NK-92 (cell line): Measurements from ENCODE around the gene BCAR3.

Experiments used
- DNase-seq: peaks from one replicate; lab custom pipeline; 2025; ENCODE audit not compliant: unreplicated experiment; lab: John Stamatoyannopoulos, UW

BCAR3 gene

GRCh38 chr1:93617670-93618499 is 63.8 kb downstream of the BCAR3 start:
- DNase-seq, result no peak

GRCh38 chr1:93616996-93617669 is 64.5 kb downstream of the BCAR3 start:
- DNase-seq, result no peak

DNA sequence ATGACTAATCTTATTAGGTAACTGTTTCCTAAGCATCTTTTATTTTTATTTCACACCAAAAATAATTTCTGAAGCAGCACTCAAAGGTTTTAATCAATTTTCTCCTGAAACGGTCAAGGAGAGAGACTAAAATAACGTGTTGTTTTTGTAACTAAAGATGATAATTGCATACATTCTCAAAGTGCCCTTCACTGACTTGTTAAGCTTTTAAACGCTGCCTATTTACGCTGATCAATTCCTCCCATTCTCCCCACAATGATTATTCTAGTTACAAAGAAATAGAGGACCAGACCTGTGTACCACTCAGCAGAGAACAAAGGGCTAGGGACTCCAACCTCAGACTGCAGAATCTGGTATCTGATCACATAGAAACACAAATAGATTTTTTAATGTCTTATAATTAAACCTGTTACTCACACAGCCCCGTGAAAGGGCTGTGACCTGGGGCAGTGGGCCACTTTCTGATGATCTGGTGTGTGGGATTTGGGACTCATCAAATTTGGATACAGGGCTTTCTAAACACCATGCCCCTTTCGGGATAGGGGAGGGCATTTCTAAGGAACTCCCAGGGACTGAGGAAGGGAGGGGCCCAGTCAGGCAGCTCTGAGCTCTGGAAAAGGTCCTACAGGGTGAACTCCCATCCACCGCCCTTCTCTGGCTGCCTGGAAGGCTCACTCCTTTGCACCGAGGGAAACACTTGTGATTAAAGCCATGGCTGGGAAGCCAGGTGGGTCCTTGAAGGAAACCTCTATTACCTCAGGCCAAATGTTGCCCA is 65.2 kb downstream of the BCAR3 start:
- DNase-seq, result no peak

DNA sequence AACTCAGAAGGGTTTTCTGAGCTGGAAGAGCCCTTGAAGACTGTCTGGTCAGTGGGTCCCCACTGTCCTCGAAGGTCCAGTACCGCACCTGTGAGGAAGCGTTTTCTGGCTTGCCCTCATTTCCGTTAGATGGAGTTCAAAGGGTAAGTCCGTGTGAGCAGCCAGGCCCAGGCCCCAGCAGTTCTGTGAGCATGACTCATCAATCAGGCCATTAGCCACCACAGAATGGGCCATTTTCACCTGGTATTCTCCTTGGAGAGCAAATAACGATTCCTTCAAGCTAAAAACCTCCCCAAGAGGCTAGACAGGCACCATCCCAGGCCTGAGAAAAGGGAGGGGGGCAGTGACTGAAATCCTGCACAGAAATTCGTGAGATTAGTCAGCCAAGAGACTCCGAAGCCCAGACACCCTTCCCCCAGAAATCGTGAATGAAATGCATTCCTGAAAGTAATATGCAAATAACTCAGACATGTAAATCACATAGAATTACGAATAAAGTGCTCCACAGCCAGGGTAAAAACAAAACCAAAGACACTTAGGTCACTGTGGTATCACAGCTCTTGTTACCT is 66.0 kb downstream of the BCAR3 start:
- no peak for DNase-seq

- DNase-seq, result no peak
Observed at GRCh38 chr1:93614986-93615581, 66.6 kb downstream of the BCAR3 start.

GRCh38 chr1:93614541-93614940 is 67.1 kb downstream of the BCAR3 start:
- DNase-seq, result no peak

- no peak for DNase-seq
Observed at GRCh38 chr1:93613898-93614297, 67.7 kb downstream of the BCAR3 start.

DNA sequence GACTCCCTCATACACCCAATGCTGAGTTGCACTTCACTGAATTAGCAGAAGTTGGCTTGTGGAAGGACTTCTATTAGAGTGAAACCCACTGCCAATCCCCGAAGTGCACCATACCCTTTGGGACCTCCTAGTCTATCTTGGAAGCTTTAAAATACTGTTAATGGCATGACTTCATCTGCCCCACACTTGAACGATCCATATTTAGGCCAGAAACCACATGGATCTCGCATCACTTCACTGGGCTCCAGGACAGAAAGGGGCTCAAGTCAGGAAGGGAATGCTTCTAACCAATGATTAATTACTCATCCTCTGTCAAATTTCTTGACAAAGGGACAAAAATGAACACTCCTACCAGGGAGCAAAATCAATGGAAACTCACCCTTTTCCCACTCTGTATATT is 69.1 kb downstream of the BCAR3 start:
- DNase-seq, result no peak

GRCh38 chr1:93611668-93612067 is 70.0 kb downstream of the BCAR3 start:
- DNase-seq, result no peak

GRCh38 chr1:93609536-93609935 is 72.1 kb downstream of the BCAR3 start:
- no peak for DNase-seq

DNA sequence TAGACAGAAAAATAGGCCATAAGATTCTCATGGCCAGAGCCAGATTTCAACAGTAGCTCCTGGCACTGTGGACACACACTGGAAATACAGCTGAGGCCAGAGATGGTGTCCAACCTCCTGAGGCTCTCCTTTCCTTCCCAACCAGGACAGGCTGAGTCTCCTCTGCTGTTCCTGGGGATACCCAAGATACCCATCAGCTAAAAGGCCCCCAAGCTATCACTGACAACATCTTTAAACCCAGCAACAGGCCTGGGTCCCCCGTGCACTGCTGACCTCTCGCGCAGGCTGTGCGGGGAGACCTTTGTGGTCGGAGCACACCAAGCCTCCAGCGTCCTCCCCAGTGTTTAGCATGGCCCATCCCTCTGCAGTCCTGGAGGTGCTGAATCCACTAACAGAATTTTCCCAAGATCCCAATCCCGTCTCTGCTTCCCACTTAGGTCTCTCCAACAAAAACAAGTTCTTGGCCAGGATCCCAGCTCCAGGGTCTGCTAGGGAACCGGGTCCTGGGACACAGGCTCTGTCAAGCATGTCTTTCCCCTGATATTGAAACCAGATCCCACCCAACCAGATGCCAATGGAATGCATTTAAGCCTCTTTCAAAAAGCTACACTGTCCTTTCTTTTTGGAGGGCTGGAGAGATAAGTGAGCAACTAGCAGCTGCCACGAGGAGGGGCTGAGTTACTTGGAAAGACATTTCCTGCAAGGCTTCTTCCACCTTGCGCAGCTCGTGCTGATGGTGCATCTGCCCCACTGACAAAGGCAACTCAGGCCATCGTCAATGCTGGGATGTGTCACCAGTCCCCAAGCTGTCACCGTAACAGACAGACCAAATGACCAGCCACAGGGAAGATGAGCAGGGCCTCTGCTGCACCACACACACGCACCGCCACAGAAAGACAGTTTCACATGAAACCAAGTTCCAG is 73.2 kb downstream of the BCAR3 start:
- no peak for DNase-seq

DNA sequence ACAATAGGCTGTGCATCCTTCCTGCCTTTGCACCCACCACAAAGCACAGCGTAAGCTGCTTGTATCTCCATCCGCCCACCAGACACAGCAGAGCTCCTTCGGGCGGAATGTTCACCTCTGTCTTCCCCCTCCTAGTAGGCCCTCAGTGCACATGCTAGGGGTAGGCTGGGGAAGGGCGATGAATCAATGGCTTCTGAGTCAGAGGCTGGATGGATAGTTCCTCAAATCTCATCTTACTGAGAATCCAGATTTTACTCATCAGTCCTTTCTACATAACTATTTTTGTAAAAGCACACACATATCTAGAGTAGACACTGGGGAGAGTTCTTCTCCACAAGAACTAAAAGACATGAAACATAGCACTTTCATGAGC is 73.8 kb downstream of the BCAR3 start:
- DNase-seq, result no peak

DNA sequence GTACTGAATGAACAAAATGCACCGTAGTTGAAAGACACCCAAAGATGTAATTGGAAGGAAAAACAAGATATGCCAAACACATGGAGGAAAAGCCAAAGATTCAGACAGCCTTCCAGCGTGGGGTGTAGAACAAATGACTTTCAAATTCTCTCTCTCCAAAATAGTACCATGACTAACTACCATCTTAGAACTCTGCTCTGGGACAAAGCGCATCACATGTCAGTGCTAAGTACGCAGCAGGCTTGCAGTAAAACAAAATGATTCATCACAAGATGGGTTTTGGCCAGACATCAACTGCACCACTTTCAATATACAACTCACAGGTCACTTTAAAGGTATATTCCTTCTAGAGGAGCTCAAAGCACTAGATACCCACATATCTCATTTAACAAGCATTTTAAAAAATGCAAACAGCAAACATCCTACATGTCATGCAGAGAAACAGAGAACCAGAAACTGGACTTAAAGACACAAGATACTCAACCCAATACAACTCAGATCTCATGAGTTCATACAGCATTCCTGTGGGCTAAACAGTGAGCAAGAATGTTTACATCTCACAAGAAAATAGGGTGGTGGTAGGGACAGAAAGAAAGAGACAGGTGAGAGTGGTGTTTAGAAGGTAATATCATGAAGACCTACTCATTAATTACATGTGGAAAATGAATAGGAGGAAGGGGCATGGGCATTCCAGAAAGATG is 75.7 kb downstream of the BCAR3 start:
- no peak for DNase-seq

- DNase-seq, result no peak
Observed at GRCh38 chr1:93605026-93605568, 76.5 kb downstream of the BCAR3 start.

DNA sequence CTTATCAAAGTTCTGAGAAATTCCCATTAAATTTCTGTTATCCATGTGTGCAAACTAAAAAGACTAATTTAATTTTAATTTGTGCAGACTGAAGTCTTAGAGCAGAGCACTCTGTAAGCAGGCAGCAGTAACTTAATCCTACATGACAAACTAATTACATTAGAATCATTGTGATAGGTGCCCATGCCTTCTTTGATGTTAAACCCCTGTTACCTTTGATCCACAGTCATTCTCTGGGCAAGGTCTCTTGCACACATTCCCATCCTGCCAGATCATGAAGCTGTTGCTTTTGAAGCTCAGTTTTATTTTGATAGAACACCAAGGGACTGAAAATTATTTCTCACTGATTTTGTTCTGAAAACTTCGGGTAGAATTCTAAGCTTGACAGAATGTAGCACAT is 77.2 kb downstream of the BCAR3 start:
- no peak for DNase-seq

GRCh38 chr1:93603601-93604000 is 78.0 kb downstream of the BCAR3 start:
- no peak for DNase-seq

DNA sequence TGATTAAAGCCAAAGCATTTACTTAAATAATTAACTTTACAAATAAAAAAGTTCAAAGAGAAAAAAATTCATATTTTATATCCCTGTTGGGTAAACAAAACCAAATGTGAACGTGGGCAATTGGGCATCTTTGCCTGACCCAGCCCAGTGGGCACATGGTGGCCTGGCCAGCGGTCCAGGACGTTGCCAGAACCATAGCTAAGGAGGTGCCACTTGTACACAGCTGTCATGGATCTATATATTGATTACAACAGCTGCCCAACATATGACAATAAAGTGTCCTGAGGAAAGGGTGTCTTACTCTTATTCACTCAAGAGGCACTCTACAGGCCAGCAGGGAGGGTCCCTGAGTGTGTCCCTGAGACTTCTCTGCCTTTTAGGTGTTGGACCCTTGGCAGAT is 78.5 kb downstream of the BCAR3 start:
- no peak for DNase-seq

DNA sequence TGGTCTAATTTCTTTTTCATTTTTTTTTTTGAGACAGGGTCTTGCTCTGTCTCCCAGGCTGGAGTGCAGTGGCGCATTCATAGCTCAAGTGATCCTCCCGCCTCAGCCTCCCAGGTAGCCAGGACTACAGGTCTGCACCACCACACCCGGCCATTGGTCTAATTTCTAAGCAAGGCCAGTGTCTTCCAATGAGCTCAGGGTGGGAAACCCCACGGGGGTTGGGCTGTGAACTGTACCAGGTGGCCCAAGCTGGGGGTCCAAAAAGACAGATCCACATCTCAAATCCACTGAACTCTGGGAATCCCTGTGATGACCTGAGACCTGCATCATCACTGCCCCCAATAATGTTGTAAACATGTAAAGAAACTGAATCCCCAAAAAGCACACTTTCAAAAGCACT is 79.5 kb downstream of the BCAR3 start:
- no peak for DNase-seq

GRCh38 chr1:93601686-93602085 is 80.0 kb downstream of the BCAR3 start:
- no peak for DNase-seq
